HEK293 (cell line): ENCODE results near the gene ASIC4.

Experiments
- HIC1 ChIP-seq: fragments of 450-650 bp; formaldehyde crosslinking; IDR thresholded peaks from 2 replicates; pipeline ENCODE4 v1.5.1; 2016; ENCODE audit warnings: missing biosample characterization, missing genetic modification characterization
- KLF10 ChIP-seq: fragments of 450-650 bp; IDR thresholded peaks from 2 replicates; pipeline ENCODE4 v1.5.1; 2018; ENCODE audit warnings: missing biosample characterization, mild to moderate bottlenecking, missing genetic modification characterization
- MZF1 ChIP-seq: fragments of 450-650 bp; formaldehyde crosslinking; IDR thresholded peaks from 2 replicates; pipeline ENCODE4 v1.5.1; 2017; ENCODE audit warnings: missing biosample characterization, missing genetic modification characterization, borderline replicate concordance
- PBX3 ChIP-seq: sonication (generic); formaldehyde crosslinking; IDR thresholded peaks from 2 replicates; pipeline ENCODE4 v1.8.1; 2022; ENCODE audit warnings: mild to moderate bottlenecking, moderate library complexity, missing genetic modification reagents
- SCRT1 ChIP-seq: fragments of 450-650 bp; formaldehyde crosslinking; IDR thresholded peaks from 2 replicates; pipeline ENCODE4 v1.5.1; 2016; ENCODE audit warnings: missing biosample characterization, missing genetic modification characterization, borderline replicate concordance
- SCRT2 ChIP-seq: fragments of 450-650 bp; formaldehyde crosslinking; IDR thresholded peaks from 2 replicates; pipeline ENCODE4 v1.5.1; 2016; ENCODE audit warnings: missing biosample characterization, missing genetic modification characterization
- SP7 ChIP-seq: fragments of 450-650 bp; formaldehyde crosslinking; IDR thresholded peaks from 2 replicates; pipeline ENCODE4 v1.5.1; 2016; ENCODE audit warnings: missing biosample characterization, missing genetic modification characterization
- YY1 ChIP-seq: fragments of 450-650 bp; formaldehyde crosslinking; IDR thresholded peaks from 2 replicates; pipeline ENCODE4 v1.5.1; 2018; ENCODE audit warnings: missing biosample characterization, missing genetic modification characterization
- ZBTB11 ChIP-seq: fragments of 450-650 bp; formaldehyde crosslinking; conservative IDR thresholded peaks from 2 replicates; pipeline ENCODE4 v1.5.1; 2016; ENCODE audit warnings: low read depth, missing biosample characterization, missing genetic modification characterization
- ZBTB8A ChIP-seq: fragments of 450-650 bp; formaldehyde crosslinking; IDR thresholded peaks from 2 replicates; pipeline ENCODE4 v1.5.1; 2016; ENCODE audit warnings: missing biosample characterization, missing genetic modification characterization
- ZEB2 ChIP-seq: fragments of 450-650 bp; formaldehyde crosslinking; IDR thresholded peaks from 2 replicates; pipeline ENCODE4 v1.5.1; 2016; ENCODE audit warnings: missing biosample characterization, missing genetic modification characterization
- ZFP3 ChIP-seq: fragments of 450-650 bp; formaldehyde crosslinking; IDR thresholded peaks from 2 replicates; pipeline ENCODE4 v1.5.1; 2016; ENCODE audit warnings: low read depth, missing biosample characterization, missing genetic modification characterization
- ZNF146 ChIP-seq: fragments of 450-650 bp; formaldehyde crosslinking; IDR thresholded peaks from 2 replicates; pipeline ENCODE4 v1.5.1; 2016; ENCODE audit warnings: missing biosample characterization, missing genetic modification characterization
- ZNF324 ChIP-seq: fragments of 450-650 bp; formaldehyde crosslinking; IDR thresholded peaks from 2 replicates; pipeline ENCODE4 v1.5.1; 2016; ENCODE audit warnings: missing biosample characterization, missing genetic modification characterization
- ZNF335 ChIP-seq: fragments of 450-650 bp; formaldehyde crosslinking; conservative IDR thresholded peaks from 2 replicates; pipeline ENCODE4 v1.5.1; 2016; ENCODE audit warnings: missing biosample characterization, missing genetic modification characterization
- ZNF423 ChIP-seq: fragments of 450-650 bp; formaldehyde crosslinking; IDR thresholded peaks from 2 replicates; pipeline ENCODE4 v1.5.1; 2016; ENCODE audit warnings: missing biosample characterization, missing genetic modification characterization
- ZNF449 ChIP-seq: fragments of 450-650 bp; formaldehyde crosslinking; IDR thresholded peaks from 2 replicates; pipeline ENCODE4 v1.5.1; 2017; ENCODE audit warnings: missing biosample characterization, mild to moderate bottlenecking, missing genetic modification characterization, moderate library complexity
- ZNF513 ChIP-seq: fragments of 450-650 bp; IDR thresholded peaks from 2 replicates; pipeline ENCODE4 v1.5.1; 2018; ENCODE audit warnings: missing biosample characterization, missing genetic modification characterization
- ZNF544 ChIP-seq: fragments of 450-650 bp; formaldehyde crosslinking; IDR thresholded peaks from 2 replicates; pipeline ENCODE4 v1.5.0; 2017; ENCODE audit warnings: missing biosample characterization, missing genetic modification characterization
- ZNF558 ChIP-seq: fragments of 450-650 bp; formaldehyde crosslinking; IDR thresholded peaks from 2 replicates; pipeline ENCODE4 v1.5.1; 2016; ENCODE audit warnings: missing biosample characterization, missing genetic modification characterization
- ZNF596 ChIP-seq: fragments of 450-650 bp; IDR thresholded peaks from 2 replicates; pipeline ENCODE4 v1.5.0; 2018; ENCODE audit warnings: missing biosample characterization, mild to moderate bottlenecking, missing genetic modification characterization, moderate library complexity
- ZNF626 ChIP-seq: fragments of 450-650 bp; sonication (Bioruptor Pico); formaldehyde crosslinking; IDR thresholded peaks from 2 replicates; pipeline ENCODE4 v1.5.1; 2018; ENCODE audit warnings: missing biosample characterization, missing genetic modification characterization, inconsistent platforms
- ZNF660 ChIP-seq: fragments of 450-650 bp; IDR thresholded peaks from 2 replicates; pipeline ENCODE4 v1.5.1; 2018; ENCODE audit warnings: missing biosample characterization, mild to moderate bottlenecking, missing genetic modification characterization
- ZNF837 ChIP-seq: fragments of 450-650 bp; formaldehyde crosslinking; IDR thresholded peaks from 2 replicates; pipeline ENCODE4 v1.5.1; 2016; ENCODE audit warnings: missing biosample characterization, missing genetic modification characterization
- ZSCAN18 ChIP-seq: fragments of 450-650 bp; formaldehyde crosslinking; IDR thresholded peaks from 2 replicates; pipeline ENCODE4 v1.5.1; 2016; ENCODE audit warnings: missing biosample characterization, missing genetic modification characterization
- ZSCAN4 ChIP-seq: fragments of 450-650 bp; formaldehyde crosslinking; IDR thresholded peaks from 2 replicates; pipeline ENCODE4 v1.5.1; 2017; ENCODE audit warnings: missing biosample characterization, missing genetic modification characterization

Gene ASIC4

GRCh38 chr2:219571311-219572236 is 57.3 kb downstream of the ASIC4 start, which contains the start of gene OBSL1 (continued):
- TF ChIP-seq ZBTB11 (peak; percentile 59), ZNF449 (tag by site-specific recombination) (no peak), ZNF513 (tag by site-specific recombination) (no peak), ZNF596 (no peak), ZNF626 (tag by site-specific recombination) (no peak), YY1 (tag by site-specific recombination) (no peak), KLF10 (no peak), ZNF423 (no peak), ZNF660 (tag by site-specific recombination) (no peak), MZF1 (tag by site-specific recombination) (no peak; the same call in 1 of the 2 replicates), ZFP3 (no peak), ZNF335 (peak; percentile 85), ZBTB8A (tag by site-specific recombination) (no peak; the same call in 1 of the 2 replicates), ZSCAN4 (tag by site-specific recombination) (peak; percentile 98), SCRT2 (tag by site-specific recombination) (0 out of 2 replicates have a peak, but pooled peaks have one; percentile 43), ZNF837 (no peak), ZNF558 (tag by site-specific recombination) (no peak), SCRT1 (tag by site-specific recombination) (no peak), ZSCAN18 (tag by site-specific recombination) (peak; percentile 91; the same call in 1 of the 2 replicates), HIC1 (tag by site-specific recombination) (peak; percentile 97), PBX3 (CRISPR knock-in tag) (no peak), ZNF324 (tag by site-specific recombination) (peak; percentile 81; the same call in 1 of the 2 replicates), ZNF544 (no peak), ZEB2 (tag by site-specific recombination) (peak; percentile 71), SP7 (tag by site-specific recombination) (peak; percentile 81), ZNF146 (tag by site-specific recombination) (0 out of 2 replicates have a peak, but pooled peaks have one; percentile 21)
